Left lung (tissue), 10 donors: ENCODE results near the gene DAP3. TPM values are rescaled to one million over a fixed set of nuclear protein-coding genes. Genes with fewer than 3 reads are reported as not detected.
"Not testable (repeated sequence)": the region's sequence is repeated elsewhere in the genome, so short reads cannot be mapped to it uniquely, and the experiment has no call there.

ENCODE experiments used
- ATAC-seq: fragments of 200-7000 bp; cut with Tn5 transposase; one replicate; pipeline ENCODE4 v1.9.1; 2020; ENCODE audit warnings: moderate library complexity
- DNase-seq, 4 donors: peaks; one replicate each; pipeline ENCODE4 v3.0.0-alpha.2; 2013 to 2020
- H3K27ac ChIP-seq, 2 donors: fragments of 200-600 bp; sonication (generic) in 1 of 2; one replicate each; pipeline versions ENCODE4 v1.5.0 to v1.8.0; 2020 to 2021
- H3K27me3 ChIP-seq, 2 donors: fragments of 200-600 bp; sonication (generic) in 1 of 2; one replicate each; pipeline versions ENCODE4 v1.5.0 to v1.8.0; 2020 to 2021
- H3K36me3 ChIP-seq, 2 donors: fragments of 200-600 bp; sonication (generic) in 1 of 2; one replicate each; pipeline versions ENCODE4 v1.5.0 to v1.8.0; 2020 to 2021
- H3K4me1 ChIP-seq, 2 donors: fragments of 200-600 bp; one replicate each; pipeline ENCODE4 v1.8.0; 2021
- H3K4me3 ChIP-seq, 2 donors: fragments of 200-600 bp; sonication (generic) in 1 of 2; one replicate each; pipeline versions ENCODE4 v1.5.0 to v1.8.0; 2020 to 2021; ENCODE audit warnings: mild to moderate bottlenecking in 1 of 2
- H3K9me3 ChIP-seq, 2 donors: fragments of 200-600 bp; sonication (generic) in 1 of 2; one replicate each; pipeline versions ENCODE4 v1.5.0 to v1.8.0; 2020 to 2021
- CTCF ChIP-seq, 2 donors: fragments of 200-600 bp; sonication (generic) in 1 of 2; IDR thresholded peaks; one replicate each; pipeline versions ENCODE4 v1.5.0 to v1.8.0; 2021; ENCODE audit warnings: antibody characterized with exemption in 2 of 2
- intact Hi-C, 2 donors: fragments of 100-400 bp; cut with DNase I; formaldehyde crosslinking; loops; one replicate each; pipeline versions ENCODE4 v1.11.2 to v1.14.2; 2022
- polyA plus RNA-seq, 6 donors: library from polyadenylated mRNA; unstranded; fragments of 120-200 nt; gene quantifications; one replicate each; pipeline ENCODE4 v1.2.1, GENCODE V29; 2013; ENCODE audit not compliant: insufficient read length in 6 of 6
- total RNA-seq, 2 donors: library from RNA; stranded (reverse); fragmentation: NEBNext Ultra II Directional; extraction: Animal tissue kit (Norgen Biotek cat#: 25700); gene quantifications; one replicate each; pipeline ENCODE4 v1.2.1, GENCODE V29; 2021
- donor health status: DM: no; HTN: yes; CAD: no.
- donor health status: DM: no; HTN: no; CAD: no.

The DAP3 gene
- total and polyA plus RNA-seq, 8 donors: 71.7 to 141 (median 124) TPM

- intact Hi-C loops: no loop called here
- no peaks in the 10 kb centered on the region for H3K9me3 ChIP-seq
- TF ChIP-seq CTCF (IDR thresholded peaks at IDR 0.05): no peak
- peak in 1 of 4 donors; percentile 18 for DNase-seq
- ATAC-seq: no peak
- H3K27me3 ChIP-seq: no peaks in the 10 kb centered on the region
- H3K27ac ChIP-seq: no peak overlapping the region
- peaks cover 0 to 67% of the 10 kb centered on the region in 2 donors for H3K36me3 ChIP-seq
- no peaks in the 10 kb centered on the region for H3K4me1 ChIP-seq
- no peak overlapping the region for H3K4me3 ChIP-seq
Observed at GRCh38 chr1:155713075-155713474, 24.2 kb downstream of the DAP3 start.

- ATAC-seq, H3K9me3 ChIP-seq, H3K27ac ChIP-seq, H3K27me3 ChIP-seq, H3K4me3 ChIP-seq, DNase-seq, intact Hi-C loops, H3K4me1 ChIP-seq: not testable (repeated sequence)
- peaks cover 0 to 80% of the 10 kb centered on the region in 2 donors for H3K36me3 ChIP-seq
Observed at GRCh38 chr1:155715056-155715455, 26.2 kb downstream of the DAP3 start.

- Histone ChIP-seq H3K27me3 (no peaks in the 10 kb centered on the region), H3K27ac (no peak overlapping the region), H3K9me3 (no peaks in the 10 kb centered on the region), H3K36me3 (peaks cover 0 to 80% of the 10 kb centered on the region in 2 donors), H3K4me1 (no peaks in the 10 kb centered on the region), H3K4me3 (no peak overlapping the region)
- ATAC-seq: no peak
- intact Hi-C loops: no loop called here
- TF ChIP-seq CTCF (IDR thresholded peaks at IDR 0.05): no peak
- no peak for DNase-seq
Observed at GRCh38 chr1:155715777-155716176, 26.9 kb downstream of the DAP3 start.

GRCh38 chr1:155717041-155717440, 28.1 kb downstream of the DAP3 start:
- ATAC-seq (no peak), DNase-seq (no peak)
- Histone ChIP-seq H3K4me3 (no peak overlapping the region), H3K9me3 (no peaks in the 10 kb centered on the region), H3K4me1 (no peaks in the 10 kb centered on the region), H3K36me3 (peaks cover 0 to 84% of the 10 kb centered on the region in 2 donors), H3K27me3 (no peaks in the 10 kb centered on the region), H3K27ac (no peak overlapping the region)
- TF ChIP-seq CTCF (IDR thresholded peaks at IDR 0.05): no peak
- intact Hi-C loops: no loop called here

GRCh38 chr1:155718524-155719115, 29.7 kb downstream of the DAP3 start:
- H3K27ac ChIP-seq, DNase-seq, ATAC-seq, H3K4me3 ChIP-seq, H3K4me1 ChIP-seq, intact Hi-C loops, H3K27me3 ChIP-seq, H3K9me3 ChIP-seq: not testable (repeated sequence)
- peaks cover 0 to 91% of the 10 kb centered on the region in 2 donors for H3K36me3 ChIP-seq

- DNase-seq (no peak), ATAC-seq (no peak)
- no peaks in the 10 kb centered on the region for H3K4me1 ChIP-seq
- H3K27me3 ChIP-seq: no peaks in the 10 kb centered on the region
- H3K36me3 ChIP-seq: peaks cover 0 to 94% of the 10 kb centered on the region in 2 donors
- no peak overlapping the region for H3K27ac ChIP-seq
- no peaks in the 10 kb centered on the region for H3K9me3 ChIP-seq
- intact Hi-C loops: no loop called here
- no peak for TF ChIP-seq CTCF (IDR thresholded peaks at IDR 0.05)
- no peak overlapping the region for H3K4me3 ChIP-seq
Observed at GRCh38 chr1:155719703-155720102, 30.8 kb downstream of the DAP3 start.
